Choroid plexus epithelial cell (primary cell): ENCODE measurements around the gene TRAF3IP1.
"Not testable (repeated sequence)": the region's sequence is repeated elsewhere in the genome, so short reads cannot be mapped to it uniquely, and the experiment has no call there.

Source experiments
- DNase-seq: peaks from one replicate; pipeline ENCODE4 v3.0.0-alpha.2; 2010; ENCODE audit warnings: low read depth
- H3K4me3 ChIP-seq: 2 replicates; pipeline ENCODE4 v1.5.1; 2011; ENCODE audit warnings: low read depth, mild to moderate bottlenecking, control low read depth, low read length, moderate library complexity
- CTCF ChIP-seq: conservative IDR thresholded peaks from 2 replicates; pipeline ENCODE4 v1.5.1; 2011; ENCODE audit warnings: low read depth, mild to moderate bottlenecking, control low read depth, inconsistent platforms, low read length, moderate library complexity

The TRAF3IP1 gene

GRCh38 chr2:238403632-238404405 is 83.5 kb downstream of the TRAF3IP1 start:
- no peak overlapping the region for H3K4me3 ChIP-seq
- no peak for TF ChIP-seq CTCF
- DNase-seq: no peak

- peak; percentile 70 for DNase-seq
- TF ChIP-seq CTCF: peak; percentile 29
- peak overlapping the region; percentile 15 for H3K4me3 ChIP-seq
Measured at GRCh38 chr2:238404406-238405216, 84.3 kb downstream of the TRAF3IP1 start.

GRCh38 chr2:238405217-238405555 is 84.9 kb downstream of the TRAF3IP1 start:
- H3K4me3 ChIP-seq, DNase-seq: not testable (repeated sequence)

GRCh38 chr2:238406221-238406997 is 86.1 kb downstream of the TRAF3IP1 start:
- H3K4me3 ChIP-seq: no peak overlapping the region
- TF ChIP-seq CTCF: no peak
- DNase-seq: no peak

GRCh38 chr2:238406998-238407285 is 86.6 kb downstream of the TRAF3IP1 start:
- no peak for TF ChIP-seq CTCF
- no peak overlapping the region for H3K4me3 ChIP-seq
- no peak for DNase-seq

GRCh38 chr2:238407566-238407965 is 87.2 kb downstream of the TRAF3IP1 start:
- no peak overlapping the region for H3K4me3 ChIP-seq
- no peak for TF ChIP-seq CTCF
- DNase-seq: no peak

GRCh38 chr2:238408615-238409340 is 88.5 kb downstream of the TRAF3IP1 start:
- no peak for DNase-seq
- TF ChIP-seq CTCF: no peak
- H3K4me3 ChIP-seq: no peak overlapping the region
